WTC11 (cell line): ENCODE measurements around the gene HDC. TPM values are rescaled to one million over a fixed set of nuclear protein-coding genes. Genes with fewer than 3 reads are reported as not detected.

Source experiments
- ATAC-seq: fragments of 200-7000 bp; cut with Tn5 transposase; 2 replicates; pipeline ENCODE4 v1.10.0; 2021; ENCODE audit warnings: mild to moderate bottlenecking, moderate library complexity
- CTCF ChIA-PET: fragments of 300-600 bp; sonication (Branson Sonifier 250); formaldehyde crosslinking; loops from one replicate; lab custom pipeline; 2021; ENCODE audit warnings: antibody characterized with exemption; lab: Charles Lee
- POLR2A ChIA-PET: fragments of 350-600 bp; sonication (Branson Sonifier 250); formaldehyde crosslinking; loops from one replicate; lab custom pipeline; 2021; ENCODE audit warnings: antibody characterized with exemption; lab: Charles Lee
- DNase-seq: peaks from one replicate; pipeline ENCODE4 v3.0.0; 2021; ENCODE audit warnings: low spot score
- H3K27ac Mint-ChIP-seq: 2 replicates; pipeline ENCODE4 v1.8.0; 2021; ENCODE audit warnings: mixed read lengths
- H3K27me3 Mint-ChIP-seq: 2 replicates; pipeline ENCODE4 v1.8.0; 2021; ENCODE audit warnings: low read depth, mild to moderate bottlenecking, moderate library complexity, mixed read lengths
- H3K36me3 Mint-ChIP-seq: 2 replicates; pipeline ENCODE4 v1.8.0; 2021; ENCODE audit warnings: mixed read lengths
- H3K4me1 Mint-ChIP-seq: 2 replicates; pipeline ENCODE4 v1.8.0; 2022; ENCODE audit warnings: mixed read lengths
- H3K4me3 Mint-ChIP-seq: 2 replicates; pipeline ENCODE4 v1.8.0; 2021; ENCODE audit warnings: mild to moderate bottlenecking, moderate library complexity, mixed read lengths
- H3K9me3 Mint-ChIP-seq: 2 replicates; pipeline ENCODE4 v1.8.0; 2021; ENCODE audit warnings: mixed read lengths
- EMX1 ChIP-seq: fragments of 250-450 bp; sonication (Bioruptor Pico); IDR thresholded peaks from 2 replicates; pipeline ENCODE4 v1.8.0; 2021; ENCODE audit warnings: mild to moderate bottlenecking
- ESRRA ChIP-seq: sonication (generic); formaldehyde crosslinking; IDR thresholded peaks from 2 replicates; pipeline ENCODE4 v1.8.1; 2022; ENCODE audit warnings: mild to moderate bottlenecking, missing genetic modification reagents, borderline replicate concordance
- ETV6 ChIP-seq: sonication (generic); formaldehyde crosslinking; IDR thresholded peaks from 2 replicates; pipeline ENCODE4 v1.8.1; 2022; ENCODE audit warnings: mild to moderate bottlenecking, missing genetic modification reagents
- FOXJ3 ChIP-seq: sonication (generic); formaldehyde crosslinking; IDR thresholded peaks from 2 replicates; pipeline ENCODE4 v1.9.0; 2021; ENCODE audit warnings: missing genetic modification reagents, mild to moderate bottlenecking, borderline replicate concordance
- FOXP1 ChIP-seq: sonication (generic); formaldehyde crosslinking; IDR thresholded peaks from 2 replicates; pipeline ENCODE4 v1.8.0; 2022; ENCODE audit warnings: missing genetic modification reagents, mild to moderate bottlenecking, moderate library complexity, borderline replicate concordance
- GABPB1 ChIP-seq: sonication (generic); formaldehyde crosslinking; IDR thresholded peaks from 2 replicates; pipeline ENCODE4 v1.8.1; 2023; ENCODE audit warnings: mild to moderate bottlenecking, missing genetic modification reagents
- GRHL2 ChIP-seq: fragments of 250-450 bp; sonication (Bioruptor Pico); IDR thresholded peaks from 2 replicates; pipeline ENCODE4 v1.8.0; 2022; ENCODE audit warnings: mild to moderate bottlenecking, moderate library complexity; ENCODE audit not compliant: insufficient replicate concordance, severe bottlenecking
- MYBL2 ChIP-seq: sonication (generic); formaldehyde crosslinking; IDR thresholded peaks from 2 replicates; pipeline ENCODE4 v1.8.1; 2023; ENCODE audit warnings: mild to moderate bottlenecking, moderate library complexity, missing genetic modification reagents
- NFE2L1 ChIP-seq: sonication (generic); formaldehyde crosslinking; IDR thresholded peaks from 2 replicates; pipeline ENCODE4 v1.8.1; 2023; ENCODE audit warnings: missing genetic modification reagents
- NFYB ChIP-seq: sonication (generic); formaldehyde crosslinking; conservative IDR thresholded peaks from 2 replicates; pipeline ENCODE4 v1.8.0; 2022; ENCODE audit warnings: low read depth, missing genetic modification reagents
- NR1H2 ChIP-seq: sonication (generic); formaldehyde crosslinking; IDR thresholded peaks from 2 replicates; pipeline ENCODE4 v1.9.0; 2021; ENCODE audit warnings: mild to moderate bottlenecking, moderate library complexity, missing genetic modification reagents
- NR2C2 ChIP-seq: sonication (generic); formaldehyde crosslinking; IDR thresholded peaks from 2 replicates; pipeline ENCODE4 v1.8.0; 2022; ENCODE audit warnings: mild to moderate bottlenecking, missing genetic modification reagents
- TP53 ChIP-seq: sonication (generic); formaldehyde crosslinking; IDR thresholded peaks from 2 replicates; pipeline ENCODE4 v1.8.1; 2023; ENCODE audit warnings: mild to moderate bottlenecking, missing genetic modification reagents
- ZNF232 ChIP-seq: sonication (generic); formaldehyde crosslinking; IDR thresholded peaks from 2 replicates; pipeline ENCODE4 v1.8.0; 2022; ENCODE audit warnings: mild to moderate bottlenecking, missing genetic modification reagents
- ZNF416 ChIP-seq: fragments of 250-450 bp; sonication (Bioruptor Pico); IDR thresholded peaks from 2 replicates; pipeline ENCODE4 v1.9.0; 2021; ENCODE audit warnings: mild to moderate bottlenecking, inconsistent platforms
- total RNA-seq: library from RNA; stranded (reverse); gene quantifications from 3 replicates; pipeline ENCODE4 v1.2.3, GENCODE V29; 2021
- TF ChIP-seq, protein P1 (sequence below): sonication (generic); formaldehyde crosslinking; IDR thresholded peaks from 2 replicates; pipeline ENCODE4 v1.8.0; 2022; ENCODE audit warnings: mild to moderate bottlenecking, missing genetic modification reagents
- TF ChIP-seq, protein P2 (sequence below): sonication (generic); formaldehyde crosslinking; IDR thresholded peaks from 2 replicates; pipeline ENCODE4 v1.8.0; 2022; ENCODE audit warnings: mild to moderate bottlenecking, missing genetic modification reagents
- TF ChIP-seq, protein P3 (sequence below): sonication (generic); formaldehyde crosslinking; conservative IDR thresholded peaks from 2 replicates; pipeline ENCODE4 v1.8.1; 2023; ENCODE audit warnings: mild to moderate bottlenecking, low read depth, missing genetic modification reagents, moderate library complexity
- TF ChIP-seq, protein P4 (sequence below): sonication (generic); formaldehyde crosslinking; IDR thresholded peaks from 2 replicates; pipeline ENCODE4 v1.8.1; 2023; ENCODE audit warnings: mild to moderate bottlenecking, missing genetic modification reagents, borderline replicate concordance
- TF ChIP-seq, protein P5 (sequence below): fragments of 250-450 bp; sonication (Bioruptor Pico); IDR thresholded peaks from 2 replicates; pipeline ENCODE4 v1.9.0; 2021; ENCODE audit warnings: mild to moderate bottlenecking, borderline replicate concordance

Gene HDC
- total RNA-seq, 1 experiment from 2014 or later: not detected

DNA sequence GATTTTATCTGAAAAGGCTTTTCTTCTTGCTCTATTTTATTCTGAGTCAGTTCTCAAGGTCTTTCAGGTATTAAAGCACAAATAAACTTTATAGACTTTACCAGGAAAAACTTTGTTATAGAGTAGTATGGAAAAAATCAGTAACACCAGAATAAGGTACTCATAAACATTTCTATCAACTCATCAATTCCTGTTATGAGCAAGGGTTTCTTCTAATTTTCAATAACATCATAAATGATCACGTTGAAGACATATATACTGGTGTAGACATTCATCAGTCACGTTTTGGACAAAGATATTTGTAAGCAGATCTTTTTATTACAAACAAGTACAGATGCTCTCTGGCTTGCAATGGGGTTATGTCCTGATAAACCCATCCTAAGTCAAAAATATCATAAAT is 9.6 kb upstream of the HDC start (continued):
- TF ChIP-seq, protein P1, sequence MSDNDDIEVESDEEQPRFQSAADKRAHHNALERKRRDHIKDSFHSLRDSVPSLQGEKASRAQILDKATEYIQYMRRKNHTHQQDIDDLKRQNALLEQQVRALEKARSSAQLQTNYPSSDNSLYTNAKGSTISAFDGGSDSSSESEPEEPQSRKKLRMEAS (CRISPR knock-in tag): no peak
- TF ChIP-seq FOXJ3 (CRISPR knock-in tag): no peak
- no peak for TF ChIP-seq ETV6
- TF ChIP-seq, protein P2, sequence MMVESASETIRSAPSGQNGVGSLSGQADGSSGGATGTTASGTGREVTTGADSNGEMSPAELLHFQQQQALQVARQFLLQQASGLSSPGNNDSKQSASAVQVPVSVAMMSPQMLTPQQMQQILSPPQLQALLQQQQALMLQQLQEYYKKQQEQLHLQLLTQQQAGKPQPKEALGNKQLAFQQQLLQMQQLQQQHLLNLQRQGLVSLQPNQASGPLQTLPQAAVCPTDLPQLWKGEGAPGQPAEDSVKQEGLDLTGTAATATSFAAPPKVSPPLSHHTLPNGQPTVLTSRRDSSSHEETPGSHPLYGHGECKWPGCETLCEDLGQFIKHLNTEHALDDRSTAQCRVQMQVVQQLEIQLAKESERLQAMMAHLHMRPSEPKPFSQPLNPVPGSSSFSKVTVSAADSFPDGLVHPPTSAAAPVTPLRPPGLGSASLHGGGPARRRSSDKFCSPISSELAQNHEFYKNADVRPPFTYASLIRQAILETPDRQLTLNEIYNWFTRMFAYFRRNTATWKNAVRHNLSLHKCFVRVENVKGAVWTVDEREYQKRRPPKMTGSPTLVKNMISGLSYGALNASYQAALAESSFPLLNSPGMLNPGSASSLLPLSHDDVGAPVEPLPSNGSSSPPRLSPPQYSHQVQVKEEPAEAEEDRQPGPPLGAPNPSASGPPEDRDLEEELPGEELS (CRISPR knock-in tag): no peak
- TF ChIP-seq ESRRA (CRISPR knock-in tag): no peak
- no peak for TF ChIP-seq MYBL2 (CRISPR knock-in tag)

DNA sequence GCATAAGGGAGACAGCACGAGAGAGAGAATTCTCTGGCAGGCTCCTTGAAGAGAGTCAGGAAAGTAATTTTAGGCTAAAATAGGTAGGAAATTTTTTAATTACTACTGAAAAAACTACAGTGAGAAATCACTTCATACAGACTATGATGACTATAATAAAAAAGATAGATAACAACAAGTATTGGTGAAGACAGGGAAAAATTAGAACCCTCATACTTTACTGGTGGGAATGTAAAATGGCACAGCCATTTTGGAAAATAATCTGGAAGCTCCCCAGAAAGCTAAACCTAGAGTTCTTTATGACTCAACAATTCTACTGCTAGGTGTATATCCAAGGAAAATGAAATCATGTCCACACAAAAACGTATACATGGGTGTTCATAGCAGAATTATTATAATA is 2.1 kb upstream of the HDC start:
- ATAC-seq (no peak), DNase-seq (no peak)
- no peaks in the 10 kb centered on the region for H3K9me3 Mint-ChIP-seq
- H3K4me3 Mint-ChIP-seq: no peak overlapping the region
- ChIA-PET CTCF (no interaction called here), POLR2A (no interaction called here)
- peaks cover 7% of the 10 kb centered on the region for H3K4me1 Mint-ChIP-seq
- no peaks in the 10 kb centered on the region for H3K36me3 Mint-ChIP-seq
- no peak overlapping the region for H3K27ac Mint-ChIP-seq
- H3K27me3 Mint-ChIP-seq: no peaks in the 10 kb centered on the region
- TF ChIP-seq GRHL2 (CRISPR knock-in tag): no peak
- TF ChIP-seq, protein P3, sequence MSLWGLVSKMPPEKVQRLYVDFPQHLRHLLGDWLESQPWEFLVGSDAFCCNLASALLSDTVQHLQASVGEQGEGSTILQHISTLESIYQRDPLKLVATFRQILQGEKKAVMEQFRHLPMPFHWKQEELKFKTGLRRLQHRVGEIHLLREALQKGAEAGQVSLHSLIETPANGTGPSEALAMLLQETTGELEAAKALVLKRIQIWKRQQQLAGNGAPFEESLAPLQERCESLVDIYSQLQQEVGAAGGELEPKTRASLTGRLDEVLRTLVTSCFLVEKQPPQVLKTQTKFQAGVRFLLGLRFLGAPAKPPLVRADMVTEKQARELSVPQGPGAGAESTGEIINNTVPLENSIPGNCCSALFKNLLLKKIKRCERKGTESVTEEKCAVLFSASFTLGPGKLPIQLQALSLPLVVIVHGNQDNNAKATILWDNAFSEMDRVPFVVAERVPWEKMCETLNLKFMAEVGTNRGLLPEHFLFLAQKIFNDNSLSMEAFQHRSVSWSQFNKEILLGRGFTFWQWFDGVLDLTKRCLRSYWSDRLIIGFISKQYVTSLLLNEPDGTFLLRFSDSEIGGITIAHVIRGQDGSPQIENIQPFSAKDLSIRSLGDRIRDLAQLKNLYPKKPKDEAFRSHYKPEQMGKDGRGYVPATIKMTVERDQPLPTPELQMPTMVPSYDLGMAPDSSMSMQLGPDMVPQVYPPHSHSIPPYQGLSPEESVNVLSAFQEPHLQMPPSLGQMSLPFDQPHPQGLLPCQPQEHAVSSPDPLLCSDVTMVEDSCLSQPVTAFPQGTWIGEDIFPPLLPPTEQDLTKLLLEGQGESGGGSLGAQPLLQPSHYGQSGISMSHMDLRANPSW (CRISPR knock-in tag): no peak

DNA sequence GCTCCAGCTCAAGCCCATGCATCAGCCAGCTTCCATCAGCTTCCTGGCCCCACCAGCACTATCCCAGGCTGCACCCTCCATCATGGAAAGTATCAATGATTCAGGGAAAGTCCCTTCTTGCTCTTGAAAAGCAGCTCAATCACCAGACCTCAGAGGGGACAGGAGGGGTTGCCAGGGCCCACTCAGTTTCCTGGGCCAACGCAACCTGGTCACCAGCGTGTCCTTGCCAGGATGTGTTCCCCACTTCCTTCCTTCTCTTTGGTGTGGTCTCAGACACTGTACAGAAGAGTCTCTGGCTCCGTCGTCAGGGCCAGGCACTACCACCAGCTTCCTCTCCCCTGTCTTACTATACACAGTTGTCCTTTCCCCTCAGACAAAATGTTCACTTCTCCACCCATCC is 3.0 kb downstream of the HDC start:
- ChIA-PET POLR2A (no interaction called here), CTCF (interaction anchor here (0.9 to 1.7 kb wide), 4 partner anchors 14 to 80 kb away, joined by 3 to 4 read pairs (median 4); partner anchors contain the start of gene SLC27A2)
- Mint-ChIP-seq H3K36me3 (no peaks in the 10 kb centered on the region), H3K4me1 (peaks cover 7% of the 10 kb centered on the region), H3K27me3 (no peaks in the 10 kb centered on the region), H3K4me3 (no peak overlapping the region), H3K9me3 (no peaks in the 10 kb centered on the region), H3K27ac (no peak overlapping the region)
- ATAC-seq (no peak), DNase-seq (no peak)
- TF ChIP-seq, protein P4, sequence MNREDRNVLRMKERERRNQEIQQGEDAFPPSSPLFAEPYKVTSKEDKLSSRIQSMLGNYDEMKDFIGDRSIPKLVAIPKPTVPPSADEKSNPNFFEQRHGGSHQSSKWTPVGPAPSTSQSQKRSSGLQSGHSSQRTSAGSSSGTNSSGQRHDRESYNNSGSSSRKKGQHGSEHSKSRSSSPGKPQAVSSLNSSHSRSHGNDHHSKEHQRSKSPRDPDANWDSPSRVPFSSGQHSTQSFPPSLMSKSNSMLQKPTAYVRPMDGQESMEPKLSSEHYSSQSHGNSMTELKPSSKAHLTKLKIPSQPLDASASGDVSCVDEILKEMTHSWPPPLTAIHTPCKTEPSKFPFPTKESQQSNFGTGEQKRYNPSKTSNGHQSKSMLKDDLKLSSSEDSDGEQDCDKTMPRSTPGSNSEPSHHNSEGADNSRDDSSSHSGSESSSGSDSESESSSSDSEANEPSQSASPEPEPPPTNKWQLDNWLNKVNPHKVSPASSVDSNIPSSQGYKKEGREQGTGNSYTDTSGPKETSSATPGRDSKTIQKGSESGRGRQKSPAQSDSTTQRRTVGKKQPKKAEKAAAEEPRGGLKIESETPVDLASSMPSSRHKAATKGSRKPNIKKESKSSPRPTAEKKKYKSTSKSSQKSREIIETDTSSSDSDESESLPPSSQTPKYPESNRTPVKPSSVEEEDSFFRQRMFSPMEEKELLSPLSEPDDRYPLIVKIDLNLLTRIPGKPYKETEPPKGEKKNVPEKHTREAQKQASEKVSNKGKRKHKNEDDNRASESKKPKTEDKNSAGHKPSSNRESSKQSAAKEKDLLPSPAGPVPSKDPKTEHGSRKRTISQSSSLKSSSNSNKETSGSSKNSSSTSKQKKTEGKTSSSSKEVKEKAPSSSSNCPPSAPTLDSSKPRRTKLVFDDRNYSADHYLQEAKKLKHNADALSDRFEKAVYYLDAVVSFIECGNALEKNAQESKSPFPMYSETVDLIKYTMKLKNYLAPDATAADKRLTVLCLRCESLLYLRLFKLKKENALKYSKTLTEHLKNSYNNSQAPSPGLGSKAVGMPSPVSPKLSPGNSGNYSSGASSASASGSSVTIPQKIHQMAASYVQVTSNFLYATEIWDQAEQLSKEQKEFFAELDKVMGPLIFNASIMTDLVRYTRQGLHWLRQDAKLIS (CRISPR knock-in tag): no peak
- TF ChIP-seq FOXP1 (CRISPR knock-in tag) (no peak), TP53 (CRISPR knock-in tag) (no peak), ZNF416 (CRISPR knock-in tag) (no peak), EMX1 (no peak), NR1H2 (CRISPR knock-in tag) (no peak), ESRRA (CRISPR knock-in tag) (no peak), NR2C2 (CRISPR knock-in tag) (no peak), NFYB (CRISPR knock-in tag) (no peak), ZNF232 (no peak), GABPB1 (no peak), NFE2L1 (no peak)
- TF ChIP-seq, protein P5, sequence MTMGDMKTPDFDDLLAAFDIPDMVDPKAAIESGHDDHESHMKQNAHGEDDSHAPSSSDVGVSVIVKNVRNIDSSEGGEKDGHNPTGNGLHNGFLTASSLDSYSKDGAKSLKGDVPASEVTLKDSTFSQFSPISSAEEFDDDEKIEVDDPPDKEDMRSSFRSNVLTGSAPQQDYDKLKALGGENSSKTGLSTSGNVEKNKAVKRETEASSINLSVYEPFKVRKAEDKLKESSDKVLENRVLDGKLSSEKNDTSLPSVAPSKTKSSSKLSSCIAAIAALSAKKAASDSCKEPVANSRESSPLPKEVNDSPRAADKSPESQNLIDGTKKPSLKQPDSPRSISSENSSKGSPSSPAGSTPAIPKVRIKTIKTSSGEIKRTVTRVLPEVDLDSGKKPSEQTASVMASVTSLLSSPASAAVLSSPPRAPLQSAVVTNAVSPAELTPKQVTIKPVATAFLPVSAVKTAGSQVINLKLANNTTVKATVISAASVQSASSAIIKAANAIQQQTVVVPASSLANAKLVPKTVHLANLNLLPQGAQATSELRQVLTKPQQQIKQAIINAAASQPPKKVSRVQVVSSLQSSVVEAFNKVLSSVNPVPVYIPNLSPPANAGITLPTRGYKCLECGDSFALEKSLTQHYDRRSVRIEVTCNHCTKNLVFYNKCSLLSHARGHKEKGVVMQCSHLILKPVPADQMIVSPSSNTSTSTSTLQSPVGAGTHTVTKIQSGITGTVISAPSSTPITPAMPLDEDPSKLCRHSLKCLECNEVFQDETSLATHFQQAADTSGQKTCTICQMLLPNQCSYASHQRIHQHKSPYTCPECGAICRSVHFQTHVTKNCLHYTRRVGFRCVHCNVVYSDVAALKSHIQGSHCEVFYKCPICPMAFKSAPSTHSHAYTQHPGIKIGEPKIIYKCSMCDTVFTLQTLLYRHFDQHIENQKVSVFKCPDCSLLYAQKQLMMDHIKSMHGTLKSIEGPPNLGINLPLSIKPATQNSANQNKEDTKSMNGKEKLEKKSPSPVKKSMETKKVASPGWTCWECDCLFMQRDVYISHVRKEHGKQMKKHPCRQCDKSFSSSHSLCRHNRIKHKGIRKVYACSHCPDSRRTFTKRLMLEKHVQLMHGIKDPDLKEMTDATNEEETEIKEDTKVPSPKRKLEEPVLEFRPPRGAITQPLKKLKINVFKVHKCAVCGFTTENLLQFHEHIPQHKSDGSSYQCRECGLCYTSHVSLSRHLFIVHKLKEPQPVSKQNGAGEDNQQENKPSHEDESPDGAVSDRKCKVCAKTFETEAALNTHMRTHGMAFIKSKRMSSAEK (CRISPR knock-in tag): no peak
